CD8-positive, alpha-beta memory T cell (primary cell): ENCODE measurements around the gene CD300H. TPM values are rescaled to one million over a fixed set of nuclear protein-coding genes. Genes with fewer than 3 reads are reported as not detected.

ENCODE experiments used
- CTCF ChIA-PET: fragments of 350-600 bp; sonication (Branson Sonifier 250); formaldehyde crosslinking; loops from one replicate; lab custom pipeline; 2021; ENCODE audit warnings: antibody characterized with exemption; lab: Charles Lee
- POLR2A ChIA-PET: fragments of 350-600 bp; sonication (Branson Sonifier 250); formaldehyde crosslinking; loops from one replicate; lab custom pipeline; 2021; ENCODE audit warnings: antibody characterized with exemption; lab: Charles Lee
- DNase-seq, 5 donors: peaks; one replicate each; pipeline versions ENCODE4 v3.0.0 to v3.0.0-alpha.2; 2020 to 2022; ENCODE audit warnings: mixed read lengths in 1 of 5
- H3K27ac ChIP-seq: one replicate; pipeline ENCODE4 v1.7.0; 2013; ENCODE audit warnings: low read depth, mild to moderate bottlenecking, low read length, moderate library complexity
- H3K27me3 ChIP-seq: 2 replicates; pipeline ENCODE4 v1.7.0; 2013; ENCODE audit warnings: low read length, mild to moderate bottlenecking; ENCODE audit not compliant: insufficient read depth, poor library complexity, severe bottlenecking
- H3K36me3 ChIP-seq: 2 replicates; pipeline ENCODE4 v1.7.0; 2013; ENCODE audit warnings: mild to moderate bottlenecking, low read length, moderate library complexity; ENCODE audit not compliant: insufficient read depth
- H3K4me1 ChIP-seq: 2 replicates; pipeline ENCODE4 v1.7.0; 2013; ENCODE audit warnings: mild to moderate bottlenecking, low read length, moderate library complexity; ENCODE audit not compliant: insufficient read depth
- H3K4me3 ChIP-seq: 2 replicates; pipeline ENCODE4 v1.7.0; 2013; ENCODE audit warnings: mild to moderate bottlenecking, low read length
- H3K9me3 ChIP-seq: 2 replicates; pipeline ENCODE4 v1.7.0; 2013; ENCODE audit warnings: mild to moderate bottlenecking, low read length
- H3K27ac Mint-ChIP-seq, 8 donors: one replicate each; pipeline ENCODE4 v1.8.0; 2020 to 2021; ENCODE audit warnings: mixed read lengths in 8 of 8, mild to moderate bottlenecking in 6 of 8, inconsistent platforms in 3 of 8, moderate library complexity in 3 of 8
- H3K27me3 Mint-ChIP-seq, 2 donors: one replicate each; pipeline ENCODE4 v1.8.0; 2020 to 2021; ENCODE audit warnings: mixed read lengths in 2 of 2, mild to moderate bottlenecking in 1 of 2, moderate library complexity in 1 of 2
- H3K36me3 Mint-ChIP-seq, 3 donors: one replicate each; pipeline ENCODE4 v1.8.0; 2020 to 2021; ENCODE audit warnings: mixed read lengths in 3 of 3, inconsistent platforms in 1 of 3, mild to moderate bottlenecking in 1 of 3
- H3K4me1 Mint-ChIP-seq, 3 donors: one replicate each; pipeline ENCODE4 v1.8.0; 2020 to 2021; ENCODE audit warnings: mixed read lengths in 3 of 3, inconsistent platforms in 1 of 3, mild to moderate bottlenecking in 1 of 3
- H3K4me3 Mint-ChIP-seq, 7 donors: one replicate each; pipeline ENCODE4 v1.8.0; 2020 to 2021; ENCODE audit warnings: mixed read lengths in 7 of 7, mild to moderate bottlenecking in 6 of 7, moderate library complexity in 4 of 7, inconsistent platforms in 2 of 7
- H3K9me3 Mint-ChIP-seq, 5 donors: one replicate each; pipeline ENCODE4 v1.8.0; 2020 to 2022; ENCODE audit warnings: mixed read lengths in 5 of 5, mild to moderate bottlenecking in 3 of 5, moderate library complexity in 2 of 5, inconsistent platforms in 1 of 5
- polyA plus RNA-seq: library from polyadenylated mRNA; unstranded; fragments of 300-500 nt; fragmentation: Illumina TruSeq; gene quantifications from one replicate; pipeline ENCODE4 v1.2.3, GENCODE V29; 2021
- total RNA-seq, 2 experiments: library from RNA; stranded (reverse); gene quantifications; one replicate each; pipeline ENCODE4 v1.2.3, GENCODE V29; 2021

The CD300H gene
- total and polyA plus RNA-seq, 3 experiments from 2014 or later = not detected

DNA sequence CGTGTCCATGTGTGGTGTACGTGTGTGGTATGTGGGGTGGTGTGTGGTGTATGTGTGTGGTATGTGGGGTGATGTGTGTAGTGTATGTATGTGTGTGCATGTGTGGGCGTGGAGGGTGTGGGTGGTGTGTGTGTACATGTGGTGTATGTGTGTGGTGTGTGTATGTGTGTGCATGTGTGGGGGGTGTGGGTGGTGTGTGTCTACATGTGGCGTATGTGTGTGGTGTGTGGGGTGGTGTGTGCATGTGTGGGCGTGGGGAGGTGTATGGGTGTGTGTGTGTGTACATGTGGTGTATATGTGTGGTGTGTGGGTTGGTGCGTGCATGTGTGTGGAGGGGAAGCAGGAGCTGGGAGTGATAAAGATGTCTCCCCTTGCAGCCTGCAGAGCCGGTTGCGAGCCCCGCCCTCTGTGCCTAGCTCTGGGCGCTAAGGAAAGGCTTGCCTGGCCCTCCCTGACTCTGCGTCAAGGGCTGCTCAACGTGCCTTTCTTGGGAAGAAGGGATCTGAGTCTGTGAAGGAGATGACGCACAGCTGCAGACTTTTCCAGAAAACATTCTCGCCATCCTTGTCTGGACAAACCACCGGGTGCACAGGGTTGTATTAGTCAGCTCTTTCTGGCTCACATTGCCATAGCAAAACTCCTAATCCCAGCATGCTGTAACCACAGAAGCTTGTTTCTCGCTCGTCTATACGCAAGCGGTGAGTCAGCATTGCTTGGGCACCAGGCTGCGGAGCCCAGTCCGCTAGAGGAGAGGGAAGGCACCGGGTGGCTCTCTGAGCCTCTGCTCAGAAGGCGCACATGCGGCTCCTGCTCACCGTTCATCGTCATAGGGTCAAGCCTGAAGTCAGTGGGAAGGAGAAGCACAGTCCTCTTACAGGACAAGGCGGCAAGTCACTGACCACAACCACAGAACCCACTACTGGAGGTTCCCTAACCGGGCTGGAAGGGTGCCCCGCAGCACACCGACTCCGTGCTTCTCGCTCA is 2.0 kb upstream of the CD300H start:
- ChIA-PET CTCF (no interaction called here), POLR2A (no interaction called here)
- Mint-ChIP-seq H3K4me3 (no peak overlapping the region), H3K27me3 (peaks cover 22 to 48% of the 10 kb centered on the region in 2 donors), H3K36me3 (no peaks in the 10 kb centered on the region), H3K27ac (no peak overlapping the region), H3K4me1 (no peaks in the 10 kb centered on the region), H3K9me3 (no peaks in the 10 kb centered on the region)
- Histone ChIP-seq H3K4me1 (no peaks in the 10 kb centered on the region), H3K27ac (no peak overlapping the region), H3K4me3 (no peak overlapping the region), H3K36me3 (no peaks in the 10 kb centered on the region), H3K27me3 (peaks cover 5% of the 10 kb centered on the region), H3K9me3 (no peaks in the 10 kb centered on the region)
- DNase-seq = no peak

DNA sequence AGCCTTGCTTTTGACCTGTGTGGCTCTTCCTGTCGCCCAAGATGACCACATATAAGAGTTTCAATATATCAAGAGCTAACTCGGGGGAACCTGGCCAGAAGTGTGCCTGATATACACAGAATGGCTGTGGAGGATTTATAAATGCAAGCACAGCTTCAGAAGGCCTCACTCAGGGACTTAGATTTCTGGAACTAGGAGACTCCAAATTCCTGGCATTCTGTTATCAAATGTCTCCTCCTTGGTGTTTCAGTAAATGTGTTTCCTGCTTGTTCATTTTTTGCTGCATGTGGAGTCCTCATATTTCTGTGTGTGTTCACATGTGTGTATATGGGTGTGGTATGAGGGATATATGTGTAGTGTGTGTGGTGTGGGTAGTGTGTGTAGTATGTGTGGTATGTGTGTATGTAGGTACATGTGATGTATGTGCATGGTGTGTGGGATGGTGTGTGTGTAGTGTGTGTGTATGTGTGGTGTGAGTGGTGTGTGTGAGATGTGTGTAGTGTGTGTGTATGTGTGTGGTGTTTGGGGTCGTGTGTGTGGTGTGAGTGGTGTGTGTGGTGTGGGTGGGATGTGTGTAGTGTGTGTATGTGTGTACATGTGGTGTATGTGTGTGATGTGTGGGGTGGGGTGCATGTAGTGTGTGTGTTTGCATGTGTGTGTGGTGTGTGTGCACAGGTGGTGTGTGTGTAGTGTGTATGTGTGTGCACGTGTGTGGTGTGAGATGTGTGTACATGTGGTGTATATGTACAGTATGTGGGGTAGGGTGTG is 981 bp upstream of the CD300H start:
- Mint-ChIP-seq H3K36me3 (peaks cover 0 to 3% (median 0%) of the 10 kb centered on the region in 3 donors), H3K4me1 (no peaks in the 10 kb centered on the region), H3K27me3 (peaks cover 22 to 52% of the 10 kb centered on the region in 2 donors), H3K4me3 (no peak overlapping the region), H3K27ac (no peak overlapping the region), H3K9me3 (no peaks in the 10 kb centered on the region)
- Histone ChIP-seq H3K4me3 (no peak overlapping the region), H3K9me3 (no peaks in the 10 kb centered on the region), H3K36me3 (no peaks in the 10 kb centered on the region), H3K4me1 (no peaks in the 10 kb centered on the region), H3K27me3 (peaks cover 13% of the 10 kb centered on the region), H3K27ac (no peak overlapping the region)
- no peak for DNase-seq
- POLR2A ChIA-PET = no interaction called here
- CTCF ChIA-PET = no interaction called here

DNA sequence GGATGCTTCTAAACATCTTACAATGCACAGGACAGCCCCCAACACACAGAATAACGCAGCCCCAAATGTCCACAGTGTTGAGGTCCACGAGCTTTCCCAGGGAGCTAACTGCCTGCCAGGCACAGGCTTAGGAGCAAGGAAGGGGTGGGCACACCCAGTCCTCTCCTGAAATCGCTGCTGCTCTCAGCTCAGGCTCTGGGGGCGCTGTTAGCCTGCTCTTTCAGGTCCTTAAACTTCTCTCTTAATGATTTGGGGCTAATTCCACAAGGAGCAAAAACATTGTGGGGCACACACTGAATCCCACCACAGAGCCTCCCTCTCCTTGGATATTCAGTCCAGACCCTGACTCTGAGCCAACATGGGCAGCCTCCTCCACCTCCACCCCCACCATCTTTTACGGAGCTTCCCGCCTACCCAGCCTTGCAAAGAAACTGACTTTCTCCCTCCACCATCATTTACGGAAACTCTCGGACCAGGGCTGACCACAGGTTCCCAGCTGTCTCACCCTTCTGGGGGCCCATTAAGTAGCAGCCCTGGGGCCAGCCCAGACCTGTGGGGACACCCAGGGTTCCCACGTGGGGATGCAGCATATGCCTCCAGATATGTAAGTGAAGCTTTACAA is 1.1 kb downstream of the CD300H start:
- H3K27me3 ChIP-seq = peaks cover 14% of the 10 kb centered on the region
- CTCF ChIA-PET = interaction anchor here (0.7 to 2.1 kb wide), 4 partner anchors 8 to 23 kb away, joined by 3 to 5 read pairs (median 3); no protein-coding TSS in a partner anchor
- no peaks in the 10 kb centered on the region for H3K9me3 ChIP-seq
- POLR2A ChIA-PET = no interaction called here
- Mint-ChIP-seq H3K4me1 (no peaks in the 10 kb centered on the region), H3K4me3 (no peak overlapping the region), H3K27me3 (peaks cover 28 to 56% of the 10 kb centered on the region in 2 donors), H3K27ac (no peak overlapping the region), H3K36me3 (peaks cover 0 to 3% (median 0%) of the 10 kb centered on the region in 3 donors), H3K9me3 (no peaks in the 10 kb centered on the region)
- no peak overlapping the region for H3K4me3 ChIP-seq
- H3K36me3 ChIP-seq = no peaks in the 10 kb centered on the region
- peak in 1 of 5 donors; percentile 8 for DNase-seq
- no peaks in the 10 kb centered on the region for H3K4me1 ChIP-seq
- no peak overlapping the region for H3K27ac ChIP-seq

DNA sequence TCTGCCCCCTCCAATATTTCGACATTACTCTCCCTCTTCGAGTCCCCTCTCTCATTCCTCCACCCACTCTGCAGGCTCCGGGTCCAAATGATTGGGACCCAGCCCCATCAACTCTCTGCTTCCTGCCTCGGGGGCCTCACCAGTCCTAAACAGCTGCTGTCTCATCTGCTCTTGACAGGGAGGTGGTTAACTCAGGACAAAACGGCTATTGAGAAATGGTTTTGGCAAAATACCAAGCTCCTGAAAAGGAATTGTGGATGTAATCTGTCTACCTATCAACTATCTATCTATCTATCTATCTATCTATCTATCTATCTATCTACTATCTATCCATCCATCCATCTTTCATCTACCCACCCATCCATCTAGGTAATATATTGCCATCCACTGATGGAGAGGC is 2.2 kb downstream of the CD300H start:
- Mint-ChIP-seq H3K36me3 (peaks cover 0 to 3% (median 0%) of the 10 kb centered on the region in 3 donors), H3K27ac (no peak overlapping the region), H3K9me3 (no peaks in the 10 kb centered on the region), H3K4me1 (no peaks in the 10 kb centered on the region), H3K4me3 (no peak overlapping the region), H3K27me3 (peaks cover 24 to 52% of the 10 kb centered on the region in 2 donors)
- CTCF ChIA-PET = interaction anchor here (2.1 kb wide), 1 partner anchor 24 kb away, joined by 5 read pairs; no protein-coding TSS in a partner anchor
- Histone ChIP-seq H3K4me1 (no peaks in the 10 kb centered on the region), H3K36me3 (no peaks in the 10 kb centered on the region), H3K27ac (no peak overlapping the region), H3K27me3 (peaks cover 14% of the 10 kb centered on the region), H3K4me3 (no peak overlapping the region), H3K9me3 (no peaks in the 10 kb centered on the region)
- no peak for DNase-seq
- POLR2A ChIA-PET = no interaction called here

DNA sequence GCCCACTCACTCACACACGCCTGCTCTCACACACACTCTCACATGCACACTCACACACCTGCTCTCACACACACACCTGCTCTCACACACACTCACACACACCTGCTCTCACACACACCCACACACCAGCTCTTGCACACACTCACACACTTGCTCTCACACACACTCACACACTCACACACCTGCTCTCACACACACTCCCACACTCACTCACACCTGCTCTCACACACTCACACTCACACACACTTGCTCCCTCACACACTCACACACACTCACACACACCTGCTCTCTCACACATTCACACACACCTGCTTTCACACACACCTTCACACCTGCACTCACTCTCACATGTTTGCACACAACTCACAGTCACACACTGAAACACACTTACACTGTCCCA is 4.0 kb downstream of the CD300H start:
- H3K27ac ChIP-seq = no peak overlapping the region
- H3K36me3 Mint-ChIP-seq = peaks cover 0 to 3% (median 0%) of the 10 kb centered on the region in 3 donors

DNA sequence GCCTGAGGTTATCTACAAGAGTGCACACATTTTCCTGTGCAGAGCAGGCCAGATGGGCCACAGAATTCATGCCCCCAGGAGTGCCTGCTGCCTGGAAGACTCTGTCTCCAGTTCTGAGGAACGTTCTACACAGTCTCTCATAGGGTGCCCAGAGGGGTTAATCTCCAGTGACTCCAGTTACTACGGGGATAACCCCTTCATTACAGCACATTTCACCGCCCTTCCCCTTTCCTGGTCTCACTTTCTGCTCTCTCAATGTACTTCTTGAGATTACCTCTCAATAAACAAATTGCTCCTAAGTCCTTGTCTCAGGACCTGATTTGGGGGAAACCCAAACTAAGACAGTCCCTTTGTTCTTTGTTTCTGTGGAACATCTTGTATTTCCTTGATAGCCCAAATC is 5.7 kb downstream of the CD300H start:
- no peaks in the 10 kb centered on the region for H3K9me3 ChIP-seq
- H3K36me3 ChIP-seq = no peaks in the 10 kb centered on the region
- H3K4me1 ChIP-seq = peaks cover 5% of the 10 kb centered on the region
- peaks cover 17 to 29% of the 10 kb centered on the region in 2 donors for H3K27me3 Mint-ChIP-seq
- H3K9me3 Mint-ChIP-seq = no peaks in the 10 kb centered on the region
- H3K27ac Mint-ChIP-seq = no peak overlapping the region
- H3K36me3 Mint-ChIP-seq = peaks cover 0 to 3% (median 0%) of the 10 kb centered on the region in 3 donors
- ChIA-PET POLR2A (no interaction called here), CTCF (interaction anchor here (1.0 kb wide), 1 partner anchor 13 kb away, joined by 3 read pairs; no protein-coding TSS in a partner anchor)
- no peak overlapping the region for H3K4me3 Mint-ChIP-seq
- H3K4me3 ChIP-seq = no peak overlapping the region
- H3K27ac ChIP-seq = no peak overlapping the region
- peaks cover 5 to 8% (median 6%) of the 10 kb centered on the region in 3 donors for H3K4me1 Mint-ChIP-seq
- no peak for DNase-seq
- H3K27me3 ChIP-seq = peaks cover 14% of the 10 kb centered on the region

More for the DNA sequence above, 4.0 kb downstream of the CD300H start:
- H3K27ac Mint-ChIP-seq = no peak overlapping the region
- CTCF ChIA-PET = no interaction called here
- H3K9me3 Mint-ChIP-seq = no peaks in the 10 kb centered on the region
- Histone ChIP-seq H3K36me3 (no peaks in the 10 kb centered on the region), H3K27me3 (peaks cover 14% of the 10 kb centered on the region), H3K4me3 (no peak overlapping the region), H3K9me3 (no peaks in the 10 kb centered on the region), H3K4me1 (peaks cover 5% of the 10 kb centered on the region)
- no peak for DNase-seq
- H3K4me3 Mint-ChIP-seq = no peak overlapping the region
- H3K27me3 Mint-ChIP-seq = peaks cover 22 to 40% of the 10 kb centered on the region in 2 donors
- POLR2A ChIA-PET = no interaction called here
- peaks cover 5 to 8% (median 6%) of the 10 kb centered on the region in 3 donors for H3K4me1 Mint-ChIP-seq

DNA sequence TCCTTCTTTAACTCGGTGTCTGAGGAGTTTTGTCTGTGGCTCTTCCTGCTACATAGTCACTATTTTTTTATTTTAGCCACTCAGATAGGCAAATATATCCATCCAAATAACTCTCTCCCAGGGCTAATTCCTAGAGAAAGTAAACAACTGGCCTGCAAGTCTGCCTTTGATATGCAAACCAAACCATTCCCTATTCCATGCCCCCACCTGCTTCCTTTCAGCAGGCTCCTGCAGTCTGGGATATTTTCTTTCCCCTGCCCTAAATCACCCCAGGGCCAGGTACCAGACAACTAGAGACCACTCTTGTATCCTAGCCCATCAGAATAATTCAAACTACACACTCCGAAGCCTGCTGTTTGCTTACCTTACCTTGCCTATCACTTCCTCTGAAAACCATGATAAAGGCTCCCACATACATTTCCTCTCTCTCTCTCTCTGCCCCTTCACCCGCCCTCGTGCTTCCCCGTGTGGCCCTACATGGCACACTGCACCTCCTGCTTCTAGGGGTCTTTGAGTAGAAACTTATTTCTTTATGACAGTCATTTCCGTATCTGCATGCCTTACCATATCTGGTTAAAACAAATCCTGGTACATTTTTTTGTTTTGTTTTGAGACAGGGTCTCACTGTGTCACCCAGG is 8.3 kb downstream of the CD300H start:
- ChIA-PET POLR2A (no interaction called here), CTCF (no interaction called here)
- Mint-ChIP-seq H3K4me3 (no peak overlapping the region), H3K27ac (peak overlapping the region in 2 of 8 donors; percentile 51 to 68), H3K9me3 (no peaks in the 10 kb centered on the region), H3K27me3 (peaks cover 6 to 17% of the 10 kb centered on the region in 2 donors), H3K36me3 (peaks cover 0 to 3% (median 0%) of the 10 kb centered on the region in 3 donors), H3K4me1 (peaks cover 5 to 8% (median 6%) of the 10 kb centered on the region in 3 donors)
- Histone ChIP-seq H3K9me3 (no peaks in the 10 kb centered on the region), H3K4me3 (no peak overlapping the region), H3K36me3 (no peaks in the 10 kb centered on the region), H3K27ac (no peak overlapping the region), H3K4me1 (peaks cover 5% of the 10 kb centered on the region), H3K27me3 (peaks cover 8% of the 10 kb centered on the region)
- DNase-seq = no peak
